Neural cell (in vitro differentiated cells): ENCODE measurements around the gene MEGF11.

Source experiments
- EP300 ChIP-seq: fragments of 450-650 bp; conservative IDR thresholded peaks from 2 replicates; pipeline ENCODE4 v1.6.1; 2014; ENCODE audit warnings: antibody characterized with exemption, mild to moderate bottlenecking, moderate library complexity; ENCODE audit not compliant: poor library complexity, severe bottlenecking
- EZH2 ChIP-seq: fragments of 200-600, 300-800 bp; shearing (Covaris generic), sonication (generic); IDR thresholded peaks from 2 replicates; pipeline ENCODE4 v1.6.1; 2014; ENCODE audit warnings: antibody characterized with exemption, low read length, borderline replicate concordance, mild to moderate bottlenecking; ENCODE audit not compliant: insufficient read depth, poor library complexity, severe bottlenecking
- POLR2AphosphoS5 ChIP-seq: IDR thresholded peaks from 2 replicates; pipeline ENCODE4 v1.6.1; 2012
- SMC3 ChIP-seq: fragments of 450-650 bp; conservative IDR thresholded peaks from 2 replicates; pipeline ENCODE4 v1.6.1; 2014; ENCODE audit warnings: antibody characterized with exemption, mild to moderate bottlenecking, moderate library complexity; ENCODE audit not compliant: poor library complexity
- TAF1 ChIP-seq: IDR thresholded peaks from 2 replicates; pipeline ENCODE4 v1.6.1; 2012; ENCODE audit warnings: low read depth
- TF ChIP-seq, protein P1 (sequence below): fragments of 450-650 bp; IDR thresholded peaks from 2 replicates; pipeline ENCODE4 v1.5.1; 2014; ENCODE audit warnings: antibody characterized with exemption, mild to moderate bottlenecking, moderate library complexity; ENCODE audit not compliant: poor library complexity, severe bottlenecking
- TF ChIP-seq, protein P2 (sequence below): IDR thresholded peaks from 2 replicates; pipeline ENCODE4 v1.6.1; 2012; ENCODE audit warnings: borderline replicate concordance

DNA sequence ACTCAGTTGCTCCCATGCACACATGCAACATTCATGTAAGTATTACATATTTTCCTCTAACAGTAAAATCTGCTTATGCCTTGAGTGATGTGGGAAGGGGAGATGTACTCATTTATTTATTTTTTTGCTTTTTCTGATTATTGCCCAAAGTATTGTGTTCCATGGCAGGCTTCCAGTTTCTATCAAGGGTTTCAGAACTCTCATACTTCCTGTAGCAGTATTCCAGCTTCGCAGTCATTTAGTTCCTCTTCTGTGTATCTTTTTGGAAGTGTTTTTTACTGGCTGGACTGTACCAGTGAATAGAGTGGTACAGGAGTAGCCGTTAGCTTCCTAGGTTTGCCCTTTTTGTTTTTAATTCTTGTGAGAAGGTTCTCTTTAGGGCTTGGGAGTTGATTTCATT is 357.3 kb downstream of the MEGF11 start:
- no peak for TF ChIP-seq POLR2AphosphoS5
- TF ChIP-seq, protein P1, sequence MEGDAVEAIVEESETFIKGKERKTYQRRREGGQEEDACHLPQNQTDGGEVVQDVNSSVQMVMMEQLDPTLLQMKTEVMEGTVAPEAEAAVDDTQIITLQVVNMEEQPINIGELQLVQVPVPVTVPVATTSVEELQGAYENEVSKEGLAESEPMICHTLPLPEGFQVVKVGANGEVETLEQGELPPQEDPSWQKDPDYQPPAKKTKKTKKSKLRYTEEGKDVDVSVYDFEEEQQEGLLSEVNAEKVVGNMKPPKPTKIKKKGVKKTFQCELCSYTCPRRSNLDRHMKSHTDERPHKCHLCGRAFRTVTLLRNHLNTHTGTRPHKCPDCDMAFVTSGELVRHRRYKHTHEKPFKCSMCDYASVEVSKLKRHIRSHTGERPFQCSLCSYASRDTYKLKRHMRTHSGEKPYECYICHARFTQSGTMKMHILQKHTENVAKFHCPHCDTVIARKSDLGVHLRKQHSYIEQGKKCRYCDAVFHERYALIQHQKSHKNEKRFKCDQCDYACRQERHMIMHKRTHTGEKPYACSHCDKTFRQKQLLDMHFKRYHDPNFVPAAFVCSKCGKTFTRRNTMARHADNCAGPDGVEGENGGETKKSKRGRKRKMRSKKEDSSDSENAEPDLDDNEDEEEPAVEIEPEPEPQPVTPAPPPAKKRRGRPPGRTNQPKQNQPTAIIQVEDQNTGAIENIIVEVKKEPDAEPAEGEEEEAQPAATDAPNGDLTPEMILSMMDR, result no peak
- TF ChIP-seq EZH2, result no peak
- TF ChIP-seq, protein P2, sequence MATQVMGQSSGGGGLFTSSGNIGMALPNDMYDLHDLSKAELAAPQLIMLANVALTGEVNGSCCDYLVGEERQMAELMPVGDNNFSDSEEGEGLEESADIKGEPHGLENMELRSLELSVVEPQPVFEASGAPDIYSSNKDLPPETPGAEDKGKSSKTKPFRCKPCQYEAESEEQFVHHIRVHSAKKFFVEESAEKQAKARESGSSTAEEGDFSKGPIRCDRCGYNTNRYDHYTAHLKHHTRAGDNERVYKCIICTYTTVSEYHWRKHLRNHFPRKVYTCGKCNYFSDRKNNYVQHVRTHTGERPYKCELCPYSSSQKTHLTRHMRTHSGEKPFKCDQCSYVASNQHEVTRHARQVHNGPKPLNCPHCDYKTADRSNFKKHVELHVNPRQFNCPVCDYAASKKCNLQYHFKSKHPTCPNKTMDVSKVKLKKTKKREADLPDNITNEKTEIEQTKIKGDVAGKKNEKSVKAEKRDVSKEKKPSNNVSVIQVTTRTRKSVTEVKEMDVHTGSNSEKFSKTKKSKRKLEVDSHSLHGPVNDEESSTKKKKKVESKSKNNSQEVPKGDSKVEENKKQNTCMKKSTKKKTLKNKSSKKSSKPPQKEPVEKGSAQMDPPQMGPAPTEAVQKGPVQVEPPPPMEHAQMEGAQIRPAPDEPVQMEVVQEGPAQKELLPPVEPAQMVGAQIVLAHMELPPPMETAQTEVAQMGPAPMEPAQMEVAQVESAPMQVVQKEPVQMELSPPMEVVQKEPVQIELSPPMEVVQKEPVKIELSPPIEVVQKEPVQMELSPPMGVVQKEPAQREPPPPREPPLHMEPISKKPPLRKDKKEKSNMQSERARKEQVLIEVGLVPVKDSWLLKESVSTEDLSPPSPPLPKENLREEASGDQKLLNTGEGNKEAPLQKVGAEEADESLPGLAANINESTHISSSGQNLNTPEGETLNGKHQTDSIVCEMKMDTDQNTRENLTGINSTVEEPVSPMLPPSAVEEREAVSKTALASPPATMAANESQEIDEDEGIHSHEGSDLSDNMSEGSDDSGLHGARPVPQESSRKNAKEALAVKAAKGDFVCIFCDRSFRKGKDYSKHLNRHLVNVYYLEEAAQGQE, result no peak
- no peak for TF ChIP-seq TAF1
- no peak for TF ChIP-seq SMC3
- TF ChIP-seq EP300, result no peak
